Smooth muscle cell (in vitro differentiated cells): ENCODE data around the gene HSPA9. TPM values are rescaled to one million over a fixed set of nuclear protein-coding genes. Genes with fewer than 3 reads are reported as not detected.

Experiments
- DNase-seq: peaks from one replicate; lab custom pipeline; 2025; ENCODE audit not compliant: unreplicated experiment; lab: John Stamatoyannopoulos, UW
- H2AFZ ChIP-seq: fragments of 200-600 bp; sonication (generic); 2 replicates; pipeline ENCODE4 v1.6.0; 2016; ENCODE audit warnings: antibody characterized with exemption, low read depth, mild to moderate bottlenecking
- H3F3A ChIP-seq: fragments of 200-600 bp; sonication (generic); 2 replicates; pipeline ENCODE4 v1.6.0; 2017; ENCODE audit warnings: antibody characterized with exemption, low read depth
- H3K27ac ChIP-seq: fragments of 200-600 bp; sonication (generic); 2 replicates; pipeline ENCODE4 v1.5.1; 2016; ENCODE audit warnings: low read depth, mild to moderate bottlenecking
- H3K27me3 ChIP-seq: fragments of 200-600 bp; sonication (generic); 2 replicates; pipeline ENCODE4 v1.6.1; 2016; ENCODE audit warnings: low read depth, mild to moderate bottlenecking
- H3K36me3 ChIP-seq: fragments of 200-600 bp; sonication (generic); 2 replicates; pipeline ENCODE4 v1.5.1; 2016; ENCODE audit warnings: low read depth
- H3K4me1 ChIP-seq: fragments of 200-600 bp; sonication (generic); 2 replicates; pipeline ENCODE4 v1.5.1; 2016; ENCODE audit warnings: low read depth
- H3K4me2 ChIP-seq: fragments of 200-600 bp; sonication (generic); 2 replicates; pipeline ENCODE4 v1.6.0; 2016; ENCODE audit warnings: mild to moderate bottlenecking
- H3K4me3 ChIP-seq: fragments of 200-600 bp; sonication (generic); 2 replicates; pipeline ENCODE4 v1.5.1; 2016; ENCODE audit warnings: mild to moderate bottlenecking
- H3K79me2 ChIP-seq: fragments of 200-600 bp; sonication (generic); 2 replicates; pipeline ENCODE4 v1.6.0; 2016; ENCODE audit warnings: low read depth, mild to moderate bottlenecking
- H3K9ac ChIP-seq: fragments of 200-600 bp; sonication (generic); 2 replicates; pipeline ENCODE4 v1.6.0; 2016; ENCODE audit warnings: low read depth
- H3K9me3 ChIP-seq: fragments of 200-600 bp; sonication (generic); replicated peaks from 2 replicates; pipeline ENCODE4 v1.5.1; 2016; ENCODE audit warnings: low read depth
- H4K20me1 ChIP-seq: fragments of 200-600 bp; sonication (generic); 2 replicates; pipeline ENCODE4 v1.6.0; 2016; ENCODE audit warnings: low read depth
- WGBS: methylation state at CpG from one replicate; pipeline ENCODE4 v1.1.7; 2016; ENCODE audit warnings: low lambda C conversion rate; 5-methylcytosine and 5-hydroxymethylcytosine counted together
- polyA plus RNA-seq: library from polyadenylated mRNA; unstranded; fragments of >200 nt; fragmentation: Nextera tagmentation; extraction: Ambion mirVana; gene quantifications from 2 replicates; pipeline ENCODE4 v1.2.1, GENCODE V29; 2016
- total RNA-seq: library from RNA; depleted of rRNA; stranded (reverse); fragments of >200 nt; gene quantifications from 2 replicates; pipeline ENCODE4 v1.2.3, GENCODE V29; 2014
- TF ChIP-seq, protein P1 (sequence below): fragments of 200-600 bp; sonication (generic); IDR thresholded peaks from 2 replicates; pipeline ENCODE4 v1.5.1; 2017; ENCODE audit warnings: borderline replicate concordance, mild to moderate bottlenecking, antibody characterized with exemption; ENCODE audit not compliant: insufficient read depth, poor library complexity, severe bottlenecking

HSPA9 gene
- total and polyA plus RNA-seq, 2 experiments from 2014 or later, result 136 to 263 TPM

DNA sequence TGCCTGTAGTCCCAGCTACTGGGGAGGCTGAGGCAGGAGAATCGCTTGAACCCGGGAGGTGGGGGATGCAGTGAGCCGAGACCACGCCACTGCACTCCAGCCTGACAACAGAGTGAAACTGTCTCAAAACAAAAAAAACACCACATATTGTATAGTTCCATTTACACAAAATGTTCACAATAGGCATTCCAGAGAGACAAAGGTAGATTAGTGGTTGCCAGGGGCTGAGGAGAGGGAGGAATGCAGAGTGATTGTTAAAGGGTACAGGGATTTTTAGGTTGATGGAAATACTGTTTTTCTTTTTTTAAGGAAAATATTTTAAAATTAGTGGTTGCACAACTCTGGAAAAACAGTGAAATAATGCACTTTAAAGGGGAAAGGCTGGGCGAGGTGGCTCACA lies 51.8 kb downstream of the HSPA9 start:
- H3K36me3 ChIP-seq, result no peaks in the 10 kb centered on the region
- H4K20me1 ChIP-seq, result peaks cover 96% of the 10 kb centered on the region
- no peaks in the 10 kb centered on the region for H3K4me1 ChIP-seq
- H2AFZ ChIP-seq, result no peak overlapping the region
- no peaks in the 10 kb centered on the region for H3K27me3 ChIP-seq
- no peak for DNase-seq
- WGBS, result 97% methylated on average over 5 of the region's 5 CpGs
- TF ChIP-seq, protein P1, sequence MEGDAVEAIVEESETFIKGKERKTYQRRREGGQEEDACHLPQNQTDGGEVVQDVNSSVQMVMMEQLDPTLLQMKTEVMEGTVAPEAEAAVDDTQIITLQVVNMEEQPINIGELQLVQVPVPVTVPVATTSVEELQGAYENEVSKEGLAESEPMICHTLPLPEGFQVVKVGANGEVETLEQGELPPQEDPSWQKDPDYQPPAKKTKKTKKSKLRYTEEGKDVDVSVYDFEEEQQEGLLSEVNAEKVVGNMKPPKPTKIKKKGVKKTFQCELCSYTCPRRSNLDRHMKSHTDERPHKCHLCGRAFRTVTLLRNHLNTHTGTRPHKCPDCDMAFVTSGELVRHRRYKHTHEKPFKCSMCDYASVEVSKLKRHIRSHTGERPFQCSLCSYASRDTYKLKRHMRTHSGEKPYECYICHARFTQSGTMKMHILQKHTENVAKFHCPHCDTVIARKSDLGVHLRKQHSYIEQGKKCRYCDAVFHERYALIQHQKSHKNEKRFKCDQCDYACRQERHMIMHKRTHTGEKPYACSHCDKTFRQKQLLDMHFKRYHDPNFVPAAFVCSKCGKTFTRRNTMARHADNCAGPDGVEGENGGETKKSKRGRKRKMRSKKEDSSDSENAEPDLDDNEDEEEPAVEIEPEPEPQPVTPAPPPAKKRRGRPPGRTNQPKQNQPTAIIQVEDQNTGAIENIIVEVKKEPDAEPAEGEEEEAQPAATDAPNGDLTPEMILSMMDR, result no peak
- H3K4me2 ChIP-seq, result no peak overlapping the region
- no peak overlapping the region for H3K4me3 ChIP-seq
- no peak overlapping the region for H3K27ac ChIP-seq
- peaks cover 3% of the 10 kb centered on the region for H3F3A ChIP-seq
- no peak overlapping the region for H3K9ac ChIP-seq
- peaks cover 94% of the 10 kb centered on the region for H3K79me2 ChIP-seq
- H3K9me3 ChIP-seq, result no peaks in the 10 kb centered on the region

GRCh38 chr5:138520971-138521370 lies 54.2 kb downstream of the HSPA9 start:
- peaks cover 13% of the 10 kb centered on the region for H3K36me3 ChIP-seq
- TF ChIP-seq, protein P1, result no peak
- H3K4me1 ChIP-seq, result no peaks in the 10 kb centered on the region
- no peaks in the 10 kb centered on the region for H3K9me3 ChIP-seq
- H3K9ac ChIP-seq, result no peak overlapping the region
- H3K27ac ChIP-seq, result peak overlapping the region; percentile 4
- no peaks in the 10 kb centered on the region for H3K27me3 ChIP-seq
- H3F3A ChIP-seq, result peaks cover 4% of the 10 kb centered on the region
- H3K4me2 ChIP-seq, result no peak overlapping the region
- WGBS, result 94% methylated on average over 1 of the region's 1 CpG
- DNase-seq, result no peak
- H3K79me2 ChIP-seq, result peaks cover 85% of the 10 kb centered on the region
- H3K4me3 ChIP-seq, result no peak overlapping the region
- no peak overlapping the region for H2AFZ ChIP-seq
- H4K20me1 ChIP-seq, result peaks cover 94% of the 10 kb centered on the region

GRCh38 chr5:138517437-138517836 lies 57.8 kb downstream of the HSPA9 start:
- 97% methylated on average over 4 of the region's 4 CpGs for WGBS
- Histone ChIP-seq H3K4me1 (no peaks in the 10 kb centered on the region), H3K9me3 (no peaks in the 10 kb centered on the region), H3F3A (peaks cover 5% of the 10 kb centered on the region), H3K27ac (no peak overlapping the region), H3K79me2 (peaks cover 58% of the 10 kb centered on the region), H3K4me2 (no peak overlapping the region), H3K9ac (no peak overlapping the region), H3K36me3 (peaks cover 20% of the 10 kb centered on the region), H3K27me3 (no peaks in the 10 kb centered on the region), H4K20me1 (peaks cover 71% of the 10 kb centered on the region), H3K4me3 (no peak overlapping the region), H2AFZ (no peak overlapping the region)
- TF ChIP-seq, protein P1, result no peak
- no peak for DNase-seq

GRCh38 chr5:138515556-138516245 lies 59.5 kb downstream of the HSPA9 start:
- H3K4me2 ChIP-seq, result no peak overlapping the region
- TF ChIP-seq, protein P1, result no peak
- H3K27me3 ChIP-seq, result no peaks in the 10 kb centered on the region
- H3F3A ChIP-seq, result peaks cover 7% of the 10 kb centered on the region
- H2AFZ ChIP-seq, result no peak overlapping the region
- peaks cover 63% of the 10 kb centered on the region for H4K20me1 ChIP-seq
- peaks cover 23% of the 10 kb centered on the region for H3K36me3 ChIP-seq
- no peaks in the 10 kb centered on the region for H3K4me1 ChIP-seq
- H3K4me3 ChIP-seq, result no peak overlapping the region
- no peak overlapping the region for H3K9ac ChIP-seq
- H3K9me3 ChIP-seq, result no peaks in the 10 kb centered on the region
- H3K27ac ChIP-seq, result no peak overlapping the region
- 98% methylated on average over 3 of the region's 3 CpGs for WGBS
- no peak for DNase-seq
- peaks cover 40% of the 10 kb centered on the region for H3K79me2 ChIP-seq
